Ascending aorta (tissue), 2 donors: ENCODE data around the gene LAMP1. TPM values are rescaled to one million over a fixed set of nuclear protein-coding genes. Genes with fewer than 3 reads are reported as not detected.

Experiments used
- DNase-seq, 2 donors: peaks; one replicate each; pipeline ENCODE4 v3.0.0-alpha.2; 2019; ENCODE audit warnings: low spot score in 2 of 2
- H3K27ac ChIP-seq, 2 donors: fragments of 200-600 bp; sonication (generic); one replicate each; pipeline ENCODE4 v1.5.1; 2016 to 2017; ENCODE audit warnings: mild to moderate bottlenecking in 1 of 2
- H3K27me3 ChIP-seq: fragments of 200-600 bp; sonication (generic); one replicate; pipeline ENCODE4 v1.5.1; 2017
- H3K36me3 ChIP-seq, 2 donors: fragments of 200-600 bp; sonication (generic); one replicate each; pipeline ENCODE4 v1.5.1; 2016
- H3K4me1 ChIP-seq, 2 donors: fragments of 200-600 bp; sonication (generic); one replicate each; pipeline ENCODE4 v1.5.1; 2016 to 2017; ENCODE audit warnings: mild to moderate bottlenecking in 1 of 2
- H3K4me3 ChIP-seq, 2 donors: fragments of 200-600 bp; sonication (generic); one replicate each; pipeline ENCODE4 v1.5.1; 2016 to 2017; ENCODE audit warnings: mild to moderate bottlenecking in 1 of 2
- H3K9me3 ChIP-seq, 2 donors: fragments of 200-600 bp; sonication (generic); one replicate each; pipeline ENCODE4 v1.5.1; 2016
- intact Hi-C: fragments of 100-400 bp; cut with DNase I; formaldehyde crosslinking; loops from one replicate; pipeline ENCODE4 v1.15.1; 2023
- total RNA-seq: library from RNA; depleted of rRNA; stranded (reverse); fragments of >200 nt; gene quantifications from one replicate; pipeline ENCODE4 v1.1.0, GENCODE V29; 2016
- TF ChIP-seq, protein P1 (sequence below), 3 experiments: fragments of 200-600 bp in 2 of 3; fragments of 450-650 bp in 1 of 3; sonication (generic) in 2 of 3; IDR thresholded peaks; one replicate each; pipeline ENCODE4 v1.5.1; 2016 to 2019; ENCODE audit warnings: antibody characterized with exemption in 3 of 3, mild to moderate bottlenecking in 1 of 3, moderate library complexity in 1 of 3

The LAMP1 gene
- total RNA-seq, 1 donor from 2014 or later: 126 TPM

DNA sequence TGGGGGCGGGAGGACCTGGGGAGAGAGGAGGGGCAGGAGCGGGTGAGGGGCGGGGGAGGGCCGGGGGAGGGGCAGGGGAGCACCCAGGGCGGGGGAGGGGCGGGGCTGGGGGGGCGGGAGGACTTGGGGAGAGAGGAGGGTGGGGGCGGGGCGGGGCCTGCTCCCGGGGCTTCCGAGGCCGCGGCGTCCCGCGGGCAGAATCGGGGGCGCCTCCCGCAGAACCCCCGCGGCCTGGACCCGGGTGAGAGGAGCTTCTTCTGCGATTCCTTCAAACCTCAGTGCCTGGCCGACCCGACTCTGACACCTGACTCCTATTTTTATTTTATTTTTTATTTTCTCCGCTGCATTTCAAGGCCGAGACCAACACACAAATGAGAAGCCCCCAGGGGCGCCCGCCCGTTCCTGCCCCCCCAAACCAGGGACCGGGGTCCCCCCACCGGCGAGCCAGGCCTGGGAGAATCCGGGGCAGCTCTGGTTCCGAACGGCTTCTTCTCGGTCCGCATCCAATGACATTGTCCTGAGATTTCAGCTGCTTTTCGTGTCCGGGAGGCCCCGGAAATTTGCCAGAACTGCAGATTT lies 67.4 kb downstream of the LAMP1 start:
- intact Hi-C loops: loop anchor here (5.0 kb wide), 2 partner anchors 67 to 157 kb away; partner anchors contain the start of genes CUL4A, LAMP1 and PCID2
- no peaks in the 10 kb centered on the region for H3K36me3 ChIP-seq
- no peaks in the 10 kb centered on the region for H3K9me3 ChIP-seq
- peaks cover 5% of the 10 kb centered on the region for H3K27me3 ChIP-seq
- peak in 1 of 2 donors; percentile 61 for DNase-seq
- TF ChIP-seq, protein P1, sequence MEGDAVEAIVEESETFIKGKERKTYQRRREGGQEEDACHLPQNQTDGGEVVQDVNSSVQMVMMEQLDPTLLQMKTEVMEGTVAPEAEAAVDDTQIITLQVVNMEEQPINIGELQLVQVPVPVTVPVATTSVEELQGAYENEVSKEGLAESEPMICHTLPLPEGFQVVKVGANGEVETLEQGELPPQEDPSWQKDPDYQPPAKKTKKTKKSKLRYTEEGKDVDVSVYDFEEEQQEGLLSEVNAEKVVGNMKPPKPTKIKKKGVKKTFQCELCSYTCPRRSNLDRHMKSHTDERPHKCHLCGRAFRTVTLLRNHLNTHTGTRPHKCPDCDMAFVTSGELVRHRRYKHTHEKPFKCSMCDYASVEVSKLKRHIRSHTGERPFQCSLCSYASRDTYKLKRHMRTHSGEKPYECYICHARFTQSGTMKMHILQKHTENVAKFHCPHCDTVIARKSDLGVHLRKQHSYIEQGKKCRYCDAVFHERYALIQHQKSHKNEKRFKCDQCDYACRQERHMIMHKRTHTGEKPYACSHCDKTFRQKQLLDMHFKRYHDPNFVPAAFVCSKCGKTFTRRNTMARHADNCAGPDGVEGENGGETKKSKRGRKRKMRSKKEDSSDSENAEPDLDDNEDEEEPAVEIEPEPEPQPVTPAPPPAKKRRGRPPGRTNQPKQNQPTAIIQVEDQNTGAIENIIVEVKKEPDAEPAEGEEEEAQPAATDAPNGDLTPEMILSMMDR (IDR thresholded peaks at IDR 0.05): no peak
- H3K4me3 ChIP-seq: peak overlapping the region; percentile 45 to 85
- H3K4me1 ChIP-seq: peaks cover 7 to 8% of the 10 kb centered on the region in 2 donors
- H3K27ac ChIP-seq: peak overlapping the region in 1 of 2 donors; percentile 44

DNA sequence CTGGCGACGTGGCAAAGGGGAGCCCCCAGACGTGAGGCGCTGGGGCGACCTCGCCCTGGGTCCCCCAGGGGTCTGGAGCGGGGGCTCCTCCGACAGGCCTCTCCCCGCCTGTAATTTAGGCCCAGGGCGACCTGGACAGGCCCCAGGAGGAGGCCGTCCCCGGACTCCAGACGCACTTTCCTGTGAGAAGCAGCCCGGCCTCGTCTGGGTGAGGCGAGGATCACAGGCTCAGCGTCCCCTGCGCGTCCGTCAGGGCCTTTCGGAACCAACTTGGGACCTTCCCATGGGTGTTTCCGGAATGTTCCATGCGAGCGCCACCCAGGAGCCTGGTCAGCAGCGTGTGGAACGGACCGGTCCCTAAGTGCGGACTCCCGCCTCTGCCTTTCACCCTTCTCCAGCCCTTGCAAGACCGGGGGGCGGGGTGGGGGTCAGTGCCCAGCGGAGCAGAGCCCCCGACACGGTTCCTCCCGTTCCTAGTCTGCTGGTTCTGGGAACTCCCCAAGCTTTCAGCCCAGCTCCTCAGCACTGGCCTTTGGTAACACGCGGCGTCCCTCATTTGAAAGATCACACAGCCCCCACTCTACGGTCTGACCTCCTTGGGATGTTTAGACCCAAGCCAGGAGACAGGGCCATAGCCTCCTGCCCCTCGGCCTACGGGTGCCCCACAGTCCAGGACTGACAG lies 68.0 kb downstream of the LAMP1 start:
- Histone ChIP-seq H3K4me1 (peaks cover 7 to 8% of the 10 kb centered on the region in 2 donors), H3K27me3 (peaks cover 5% of the 10 kb centered on the region), H3K27ac (no peak overlapping the region), H3K9me3 (no peaks in the 10 kb centered on the region), H3K36me3 (no peaks in the 10 kb centered on the region), H3K4me3 (peak overlapping the region; percentile 45 to 85)
- TF ChIP-seq, protein P1 (IDR thresholded peaks at IDR 0.05): no peak
- intact Hi-C loops: loop anchor here (5.0 kb wide), 2 partner anchors 68 to 158 kb away; partner anchors contain the start of genes CUL4A, LAMP1 and PCID2
- peak in 1 of 2 donors; percentile 61 for DNase-seq

DNA sequence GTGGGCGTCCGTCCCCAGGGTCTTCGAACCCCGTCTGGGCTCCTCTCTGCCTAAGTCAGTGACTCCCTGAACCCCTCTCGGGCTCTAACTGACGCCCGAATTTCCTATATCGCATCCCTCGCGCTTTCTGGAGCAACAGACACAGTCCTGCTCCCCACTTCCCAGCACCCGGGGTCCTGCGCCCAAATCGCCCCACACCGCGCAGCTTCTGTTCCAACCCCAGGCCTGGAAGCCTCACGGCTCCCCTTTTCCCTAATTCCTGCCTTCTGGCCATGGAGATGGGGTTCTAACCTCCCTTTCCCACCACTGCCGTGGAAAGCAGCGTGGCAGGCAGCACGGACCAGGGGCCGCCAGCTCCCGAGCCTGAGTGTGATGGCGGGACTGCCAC lies 68.5 kb downstream of the LAMP1 start:
- TF ChIP-seq, protein P1 (IDR thresholded peaks at IDR 0.05): no peak
- H3K27me3 ChIP-seq: peaks cover 5% of the 10 kb centered on the region
- H3K4me1 ChIP-seq: peaks cover 7 to 8% of the 10 kb centered on the region in 2 donors
- intact Hi-C loops: no loop called here
- H3K36me3 ChIP-seq: no peaks in the 10 kb centered on the region
- DNase-seq: peak in 1 of 2 donors; percentile 44
- no peak overlapping the region for H3K4me3 ChIP-seq
- H3K9me3 ChIP-seq: no peaks in the 10 kb centered on the region
- H3K27ac ChIP-seq: no peak overlapping the region

DNA sequence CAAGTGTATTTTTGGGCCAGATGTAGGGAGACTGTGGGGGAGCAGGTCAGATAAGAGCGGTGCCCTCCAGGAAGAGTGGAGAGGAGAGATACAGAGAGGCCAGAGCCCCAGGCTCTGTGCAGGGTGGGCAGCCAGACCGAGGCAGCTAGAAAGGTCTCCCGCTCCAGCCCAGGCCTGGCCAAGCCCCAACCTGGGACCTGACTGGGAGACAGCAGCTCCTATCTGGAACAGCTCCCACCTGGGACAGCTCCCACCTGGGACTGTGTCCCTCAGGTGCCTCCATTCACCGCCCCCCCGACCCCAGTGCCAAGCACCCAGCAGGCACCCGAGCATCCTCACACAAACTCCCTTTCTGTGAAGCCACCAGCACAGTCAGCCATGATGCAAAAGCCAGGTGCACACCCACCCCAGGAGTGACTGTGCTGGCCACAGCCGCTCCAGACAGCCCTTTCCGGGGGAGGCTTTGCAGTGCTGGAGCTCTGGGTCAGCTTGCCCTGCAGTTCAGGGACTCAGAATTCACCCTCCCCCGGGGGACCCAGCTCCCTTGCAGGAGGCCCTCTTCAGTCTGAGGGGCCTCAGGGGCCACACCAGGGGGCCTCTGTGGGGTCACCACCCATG lies 69.0 kb downstream of the LAMP1 start:
- DNase-seq: peak in 1 of 2 donors; percentile 49
- Histone ChIP-seq H3K27me3 (peaks cover 5% of the 10 kb centered on the region), H3K4me3 (no peak overlapping the region), H3K27ac (no peak overlapping the region), H3K9me3 (no peaks in the 10 kb centered on the region), H3K4me1 (peaks cover 7 to 8% of the 10 kb centered on the region in 2 donors), H3K36me3 (no peaks in the 10 kb centered on the region)
- TF ChIP-seq, protein P1 (IDR thresholded peaks at IDR 0.05): no peak
- intact Hi-C loops: no loop called here

DNA sequence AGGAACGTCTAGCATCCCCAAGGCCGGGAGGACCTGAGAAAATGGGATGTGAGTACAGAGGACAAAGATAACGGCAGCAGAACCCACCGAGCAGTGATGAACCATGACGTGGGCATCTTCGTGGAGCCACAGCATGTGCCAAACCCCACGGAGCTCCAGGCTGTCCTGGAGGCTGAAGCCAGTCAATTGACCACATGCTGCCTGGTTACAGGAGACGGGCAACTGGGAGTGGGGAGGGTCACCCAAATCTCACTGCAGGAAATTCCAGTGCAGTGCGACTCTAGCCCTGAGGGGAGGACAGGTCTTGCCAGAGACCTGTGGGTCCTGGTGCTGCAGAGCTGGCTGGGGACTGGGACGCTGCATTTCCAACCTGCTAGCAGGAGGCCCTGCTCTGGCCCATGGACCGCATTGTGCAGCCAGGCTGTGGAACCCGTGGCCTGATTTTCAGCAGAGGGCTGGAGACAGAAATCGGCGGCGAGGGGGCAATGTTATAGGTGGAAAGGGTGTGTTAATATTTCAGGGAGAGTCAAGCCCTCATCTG lies 70.1 kb downstream of the LAMP1 start:
- Histone ChIP-seq H3K27ac (no peak overlapping the region), H3K9me3 (no peaks in the 10 kb centered on the region), H3K27me3 (peaks cover 5% of the 10 kb centered on the region), H3K4me1 (peaks cover 7 to 8% of the 10 kb centered on the region in 2 donors), H3K36me3 (no peaks in the 10 kb centered on the region), H3K4me3 (no peak overlapping the region)
- DNase-seq: peak in 1 of 2 donors; percentile 52
- intact Hi-C loops: no loop called here
- TF ChIP-seq, protein P1 (IDR thresholded peaks at IDR 0.05): no peak
